ENCODE measurements around the gene DIRAS3. TPM values are rescaled to one million over a fixed set of nuclear protein-coding genes. Genes with fewer than 3 reads are reported as not detected.
"Not testable (repeated sequence)": the region's sequence is repeated elsewhere in the genome, so short reads cannot be mapped to it uniquely, and the experiment has no call there.

DIRAS3 gene
- total RNA-seq, 1 donor from 2014 or later: 0.30 TPM

- DNase-seq (ENCODE audit: low read depth): no peak
Observed at GRCh38 chr1:68024635-68025338, 25.6 kb downstream of the DIRAS3 start.

DNA sequence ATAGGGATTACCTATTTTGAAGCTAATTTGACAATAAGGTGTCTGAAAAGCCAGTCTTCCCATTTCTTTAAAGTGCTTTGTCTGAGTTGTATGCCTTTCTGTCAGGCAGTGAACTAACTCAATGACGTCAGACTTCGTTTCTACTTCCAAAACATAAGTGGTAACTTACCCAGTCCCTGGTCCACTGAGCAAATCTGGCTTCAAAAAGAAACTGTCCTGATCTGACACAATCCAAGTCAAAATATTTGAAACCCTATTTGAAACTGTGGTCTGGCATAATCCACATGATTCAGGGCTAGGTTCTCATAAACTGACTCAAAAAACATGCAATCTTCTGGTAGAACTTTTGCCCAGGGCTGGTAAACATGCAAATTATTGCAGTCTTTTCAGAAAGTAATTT is 34.0 kb downstream of the DIRAS3 start:
- peak; percentile 47 for DNase-seq (ENCODE audit: low read depth)

DNA sequence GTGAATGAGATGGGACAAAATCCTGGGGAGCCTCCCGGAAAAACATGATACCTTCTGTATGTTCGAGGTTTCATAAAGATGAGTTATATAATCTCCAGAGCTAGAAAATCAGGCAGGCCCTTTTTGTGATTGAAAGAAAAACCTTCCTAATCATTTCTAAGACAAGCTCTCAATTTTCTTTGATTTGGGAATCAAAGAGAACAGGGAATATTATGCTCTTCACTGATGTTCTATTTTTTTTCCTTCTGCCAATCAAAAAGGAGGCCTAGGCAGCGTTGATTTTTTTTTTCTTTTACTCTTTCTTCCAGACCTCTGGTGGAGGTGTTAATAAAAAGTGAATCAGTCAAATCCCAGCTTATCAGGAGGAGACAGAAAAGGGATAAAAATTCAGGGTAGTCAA is 34.5 kb downstream of the DIRAS3 start:
- DNase-seq (ENCODE audit: low read depth): no peak

- DNase-seq (ENCODE audit: low read depth): no peak
Observed at GRCh38 chr1:68015369-68015768, 35.1 kb downstream of the DIRAS3 start.

DNA sequence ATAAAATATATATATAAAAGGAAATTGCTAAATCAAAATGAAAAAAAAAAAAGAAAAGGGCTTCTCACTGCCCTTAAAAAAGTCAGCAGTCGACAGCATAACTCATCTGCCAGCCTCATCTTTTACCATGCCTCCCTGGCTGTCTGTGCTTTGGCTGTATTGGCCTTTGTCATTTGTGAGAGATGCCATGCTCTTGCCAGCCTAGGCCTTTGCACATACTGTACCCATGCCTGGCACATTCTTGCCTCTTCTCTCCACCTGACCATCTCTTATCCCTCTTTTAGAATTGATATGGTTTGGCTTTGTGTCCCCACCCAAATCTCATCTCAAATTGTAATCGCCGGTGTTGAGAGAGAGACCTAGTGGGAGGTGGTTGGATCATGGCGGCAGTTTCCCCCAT is 37.1 kb downstream of the DIRAS3 start:
- no peak for DNase-seq (ENCODE audit: low read depth)

DNA sequence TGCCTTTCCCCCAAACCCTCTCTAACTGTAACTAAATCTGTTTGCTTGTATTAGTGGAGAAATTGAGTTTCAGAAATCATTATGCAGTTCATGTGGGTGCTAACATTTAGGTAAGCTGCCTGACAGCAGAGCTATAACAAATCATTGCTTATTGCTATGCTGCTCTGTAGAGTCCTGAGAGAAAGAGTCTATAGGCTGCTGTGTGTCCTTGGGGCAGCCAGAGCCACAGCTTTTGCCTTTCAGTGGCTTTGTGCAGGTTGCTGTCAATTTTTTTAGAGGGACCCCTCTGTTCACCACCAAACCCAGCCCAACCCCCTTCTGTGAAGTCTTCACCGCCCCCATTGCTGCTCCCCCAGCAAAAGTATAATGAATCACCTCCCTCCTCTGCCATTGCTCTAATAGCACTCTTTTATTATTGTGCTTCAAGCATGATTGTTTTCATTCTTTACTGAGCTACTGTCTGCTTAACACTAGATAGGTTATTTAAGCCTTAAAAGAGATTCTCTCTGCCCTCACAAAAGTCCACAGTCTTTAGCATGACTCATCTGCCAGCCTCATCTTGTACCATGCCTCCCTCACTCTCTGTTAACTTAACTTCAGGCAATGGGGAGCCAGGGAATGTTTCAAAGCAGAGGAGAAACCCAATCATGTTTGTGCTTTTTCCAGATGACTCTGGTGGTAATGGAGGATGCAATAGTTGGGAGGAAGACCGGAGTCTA is 38.6 kb downstream of the DIRAS3 start:
- DNase-seq (ENCODE audit: low read depth): peak; percentile 13

DNA sequence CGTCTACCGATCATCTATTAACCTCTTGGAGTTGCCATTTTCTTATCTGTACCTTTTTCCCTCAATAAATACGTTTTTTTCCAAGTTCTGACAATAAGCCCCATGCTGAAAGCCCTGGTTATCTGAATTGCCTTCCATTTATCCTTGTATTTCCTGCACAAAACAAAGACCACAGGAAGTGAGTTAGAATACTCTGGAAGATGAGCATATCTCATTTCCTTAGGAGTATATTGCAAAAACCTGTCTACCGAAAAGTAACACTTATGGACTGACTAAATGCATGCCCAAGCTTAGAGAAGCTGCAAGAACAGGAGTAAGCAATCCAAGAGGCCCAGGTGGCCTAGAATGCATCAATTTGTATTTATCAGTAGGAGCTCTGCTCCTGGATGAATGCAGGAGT is 39.9 kb downstream of the DIRAS3 start:
- no peak for DNase-seq (ENCODE audit: low read depth)

- peak; percentile 66 for DNase-seq (ENCODE audit: low read depth)
Observed at GRCh38 chr1:68010090-68010489, 40.3 kb downstream of the DIRAS3 start.

DNA sequence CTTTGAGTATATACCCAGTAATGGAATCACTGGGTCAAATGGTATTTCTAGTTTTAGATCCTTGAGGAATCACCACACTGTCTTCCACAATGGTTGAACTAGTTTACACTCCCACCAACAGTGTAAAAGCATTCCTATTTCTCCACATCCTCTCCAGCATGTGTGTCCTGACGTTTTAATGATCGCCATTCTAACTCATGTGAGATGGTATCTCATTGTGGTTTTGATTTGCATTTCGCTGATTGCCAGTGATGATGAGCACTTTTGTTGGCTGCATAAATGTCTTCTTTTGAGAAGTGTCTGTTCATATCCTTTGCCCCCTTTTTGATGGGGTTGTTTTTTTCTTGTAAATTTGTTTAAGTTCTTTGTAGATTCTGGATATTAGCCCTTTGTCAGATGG is 46.8 kb downstream of the DIRAS3 start:
- DNase-seq (ENCODE audit: low read depth): not testable (repeated sequence)

DNA sequence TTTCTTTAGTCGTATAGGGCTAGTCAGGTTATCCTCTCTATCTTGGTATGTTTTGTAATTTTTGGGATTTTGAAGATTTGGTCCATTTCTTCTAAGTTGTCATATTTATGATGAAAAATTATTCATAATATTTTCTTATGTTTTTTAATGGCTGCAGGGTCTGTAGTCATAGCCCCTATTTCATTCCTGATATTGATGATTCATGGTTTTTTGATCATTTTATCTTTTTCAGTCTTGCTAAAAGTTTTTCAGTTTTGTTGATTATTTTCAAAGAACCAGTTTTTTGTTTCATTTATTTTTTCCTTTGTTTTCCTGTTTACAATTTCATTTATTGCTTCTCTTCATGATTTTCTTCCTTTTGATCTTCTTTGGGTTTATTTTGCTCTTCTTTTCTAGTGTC is 50.2 kb downstream of the DIRAS3 start:
- DNase-seq (ENCODE audit: low read depth): no peak

DNA sequence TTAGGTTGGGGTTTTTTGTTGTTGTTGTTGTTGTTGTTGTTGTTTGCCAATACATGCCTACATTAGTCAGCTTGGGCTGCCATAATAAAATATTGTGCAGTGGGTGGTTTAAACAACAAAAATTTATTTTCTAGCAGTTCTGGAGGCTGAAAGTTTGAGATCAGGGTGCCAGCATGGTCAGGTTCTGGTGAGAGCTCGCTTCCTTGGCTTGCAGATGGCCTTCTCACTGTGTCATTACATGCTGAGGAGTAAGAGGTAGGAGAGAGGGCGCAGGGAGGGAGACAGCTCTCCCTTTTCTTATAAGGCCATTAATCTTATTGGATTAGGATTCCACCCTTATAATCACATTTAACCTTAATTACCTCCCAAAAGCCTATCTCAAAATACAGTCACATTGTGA is 52.7 kb downstream of the DIRAS3 start:
- no peak for DNase-seq (ENCODE audit: low read depth)

Other genes starting within 250 kb of the DIRAS3 start
- gene GNG12, start 217.2 kb downstream of the DIRAS3 start, total RNA-seq: 207 and 230 TPM in 2 replicates
- gene WLS, start 181.9 kb upstream of the DIRAS3 start, total RNA-seq: 32.5 and 53.1 TPM in 2 replicates

Data from renal cortical epithelial cell (primary cell).